ENCODE measurements around the gene SIPA1L3.

Gene SIPA1L3

GRCh38 chr19:38111898-38112297, 204.9 kb downstream of the SIPA1L3 start:
- DNase-seq (ENCODE audit: low spot score): no peak

GRCh38 chr19:38114651-38115050, 207.6 kb downstream of the SIPA1L3 start:
- no peak for DNase-seq (ENCODE audit: low spot score)

- DNase-seq (ENCODE audit: low spot score): no peak
Observed at GRCh38 chr19:38115271-38115802, 208.3 kb downstream of the SIPA1L3 start.

GRCh38 chr19:38118176-38118575, 211.2 kb downstream of the SIPA1L3 start:
- no peak for DNase-seq (ENCODE audit: low spot score)

- no peak for DNase-seq (ENCODE audit: low spot score)
Observed at GRCh38 chr19:38120471-38121025, 213.5 kb downstream of the SIPA1L3 start.

GRCh38 chr19:38122402-38123093, 215.5 kb downstream of the SIPA1L3 start:
- no peak for DNase-seq (ENCODE audit: low spot score)

GRCh38 chr19:38125238-38125637, 218.2 kb downstream of the SIPA1L3 start:
- no peak for DNase-seq (ENCODE audit: low spot score)

GRCh38 chr19:38130399-38130798, 223.4 kb downstream of the SIPA1L3 start:
- DNase-seq (ENCODE audit: low spot score): no peak

- no peak for DNase-seq (ENCODE audit: low spot score)
Observed at GRCh38 chr19:38132781-38133180, 225.8 kb downstream of the SIPA1L3 start.

- no peak for DNase-seq (ENCODE audit: low spot score)
Observed at GRCh38 chr19:38133319-38133718, 226.3 kb downstream of the SIPA1L3 start.

- DNase-seq (ENCODE audit: low spot score): peak; percentile 58
Observed at GRCh38 chr19:38134540-38135149, 227.6 kb downstream of the SIPA1L3 start.

GRCh38 chr19:38135150-38135998, 228.4 kb downstream of the SIPA1L3 start:
- no peak for DNase-seq (ENCODE audit: low spot score)

GRCh38 chr19:38139122-38139521, 232.1 kb downstream of the SIPA1L3 start:
- no peak for DNase-seq (ENCODE audit: low spot score)

GRCh38 chr19:38141108-38141507, 234.1 kb downstream of the SIPA1L3 start:
- no peak for DNase-seq (ENCODE audit: low spot score)

- DNase-seq (ENCODE audit: low spot score): no peak
Observed at GRCh38 chr19:38142176-38143035, 235.4 kb downstream of the SIPA1L3 start.

- no peak for DNase-seq (ENCODE audit: low spot score)
Observed at GRCh38 chr19:38143847-38144246, 236.8 kb downstream of the SIPA1L3 start.

GRCh38 chr19:38144667-38145066, 237.7 kb downstream of the SIPA1L3 start:
- no peak for DNase-seq (ENCODE audit: low spot score)

- no peak for DNase-seq (ENCODE audit: low spot score)
Observed at GRCh38 chr19:38145623-38146022, 238.6 kb downstream of the SIPA1L3 start.

- DNase-seq (ENCODE audit: low spot score): no peak
Observed at GRCh38 chr19:38148337-38148736, 241.3 kb downstream of the SIPA1L3 start.

- no peak for DNase-seq (ENCODE audit: low spot score)
Observed at GRCh38 chr19:38149661-38150061, 242.7 kb downstream of the SIPA1L3 start.

GRCh38 chr19:38151242-38151641, 244.2 kb downstream of the SIPA1L3 start:
- no peak for DNase-seq (ENCODE audit: low spot score)

All from hematopoietic multipotent progenitor cell treated with erythropoietin and hydrocortisone succinate and interleukin-3 and kit ligand, for 17 days (in vitro differentiated cells).